Measurements from ENCODE around the gene PBX4. TPM values are rescaled to one million over a fixed set of nuclear protein-coding genes. Genes with fewer than 3 reads are reported as not detected.

PBX4 gene
- total RNA-seq, 1 experiment from 2014 or later: 8.3 TPM

DNA sequence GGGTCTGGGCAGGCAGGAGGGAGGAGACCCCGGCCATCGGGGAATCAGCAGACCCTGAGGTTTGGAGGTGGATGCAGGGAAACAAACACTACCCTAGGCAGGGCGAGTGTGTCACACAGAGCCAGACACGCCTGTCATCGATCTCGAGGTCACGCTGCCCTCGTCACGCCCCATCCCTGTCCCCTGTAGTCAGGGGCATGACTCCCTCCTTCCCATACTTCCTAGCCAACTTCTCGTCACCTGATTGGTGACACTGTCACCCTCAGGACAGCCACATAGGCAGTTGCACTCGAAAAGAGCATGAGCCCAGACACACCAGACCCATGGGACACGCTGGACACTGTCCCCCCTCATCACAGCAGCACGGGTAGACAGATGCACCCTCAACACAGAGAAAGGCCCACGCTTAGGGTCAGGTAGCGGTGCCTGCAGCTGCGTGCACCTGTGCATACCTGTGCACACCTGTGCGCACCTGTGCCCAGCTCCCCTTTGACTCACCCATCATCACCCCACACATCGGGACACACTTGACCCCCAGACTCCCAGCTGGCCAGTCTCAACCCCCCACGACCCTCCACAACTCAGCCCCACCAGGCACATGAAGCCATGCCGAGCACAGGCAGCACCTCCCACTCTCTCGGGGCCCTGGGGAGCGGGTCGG, 68.6 kb downstream of the PBX4 start:
- no peak for DNase-seq (ENCODE audit: low read depth, low spot score)
- H3K4me1 ChIP-seq (ENCODE audit: control insufficient read depth, insufficient read depth, low read length): no peaks in the 10 kb centered on the region
- BruUV-seq (replicated peaks): no TSS peak

DNA sequence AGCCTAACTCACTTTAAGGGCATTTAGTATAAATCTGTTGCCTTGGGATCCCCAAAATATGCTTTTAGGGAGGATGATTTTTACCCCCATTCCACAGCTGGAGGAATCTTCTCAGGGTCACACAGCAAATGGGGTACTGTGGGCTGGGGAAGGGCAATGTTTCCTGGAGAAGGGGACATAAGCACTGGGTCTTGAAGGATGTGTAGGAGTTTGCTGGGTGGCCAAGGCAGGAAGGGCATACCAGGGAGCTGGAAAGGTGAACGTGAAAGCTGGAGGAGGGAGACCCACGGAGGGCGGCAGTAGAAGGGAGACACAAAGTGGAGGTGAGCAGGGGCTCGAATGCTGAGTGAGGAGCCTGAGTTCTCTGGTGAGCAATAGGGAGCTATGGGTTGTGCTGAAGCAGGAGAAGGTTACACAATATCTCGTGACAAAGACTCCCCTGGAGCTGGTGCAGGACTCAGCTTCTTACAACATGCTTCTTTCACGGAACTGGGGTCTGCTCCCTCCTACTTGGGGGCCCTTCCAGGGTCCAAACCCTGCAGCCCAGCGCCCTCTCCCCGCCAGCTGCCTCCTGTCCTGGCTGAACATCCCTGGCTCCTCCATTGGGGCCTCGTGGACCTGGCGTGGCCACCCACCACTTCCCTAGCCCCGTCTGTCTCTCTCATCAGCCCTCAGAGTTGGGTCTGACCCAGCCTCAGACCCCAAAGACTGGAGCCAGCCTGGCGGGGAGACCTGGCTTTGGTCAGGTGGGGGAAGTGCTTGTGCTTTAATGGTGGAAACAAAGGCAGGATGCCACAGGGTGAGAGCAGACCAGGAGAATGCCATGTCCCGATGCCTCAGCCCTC, 69.3 kb downstream of the PBX4 start:
- H3K9me3 ChIP-seq (ENCODE audit: control insufficient read depth, insufficient read depth, low read depth, low read length): no peaks in the 10 kb centered on the region
- in situ Hi-C loops (cut with HindIII; ENCODE audit: low pct_unique_long_range_greater_than_20kb, low sequenced_read_pairs) (no loop called here), intact Hi-C loops (cut with micrococcal nuclease; ENCODE audit: unreplicated experiment) (no loop called here)
- no TSS peak for BruUV-seq (replicated peaks)
- DNase-seq (ENCODE audit: low read depth, low spot score) (no peak), ATAC-seq (no peak)
- TF ChIP-seq, protein P1, sequence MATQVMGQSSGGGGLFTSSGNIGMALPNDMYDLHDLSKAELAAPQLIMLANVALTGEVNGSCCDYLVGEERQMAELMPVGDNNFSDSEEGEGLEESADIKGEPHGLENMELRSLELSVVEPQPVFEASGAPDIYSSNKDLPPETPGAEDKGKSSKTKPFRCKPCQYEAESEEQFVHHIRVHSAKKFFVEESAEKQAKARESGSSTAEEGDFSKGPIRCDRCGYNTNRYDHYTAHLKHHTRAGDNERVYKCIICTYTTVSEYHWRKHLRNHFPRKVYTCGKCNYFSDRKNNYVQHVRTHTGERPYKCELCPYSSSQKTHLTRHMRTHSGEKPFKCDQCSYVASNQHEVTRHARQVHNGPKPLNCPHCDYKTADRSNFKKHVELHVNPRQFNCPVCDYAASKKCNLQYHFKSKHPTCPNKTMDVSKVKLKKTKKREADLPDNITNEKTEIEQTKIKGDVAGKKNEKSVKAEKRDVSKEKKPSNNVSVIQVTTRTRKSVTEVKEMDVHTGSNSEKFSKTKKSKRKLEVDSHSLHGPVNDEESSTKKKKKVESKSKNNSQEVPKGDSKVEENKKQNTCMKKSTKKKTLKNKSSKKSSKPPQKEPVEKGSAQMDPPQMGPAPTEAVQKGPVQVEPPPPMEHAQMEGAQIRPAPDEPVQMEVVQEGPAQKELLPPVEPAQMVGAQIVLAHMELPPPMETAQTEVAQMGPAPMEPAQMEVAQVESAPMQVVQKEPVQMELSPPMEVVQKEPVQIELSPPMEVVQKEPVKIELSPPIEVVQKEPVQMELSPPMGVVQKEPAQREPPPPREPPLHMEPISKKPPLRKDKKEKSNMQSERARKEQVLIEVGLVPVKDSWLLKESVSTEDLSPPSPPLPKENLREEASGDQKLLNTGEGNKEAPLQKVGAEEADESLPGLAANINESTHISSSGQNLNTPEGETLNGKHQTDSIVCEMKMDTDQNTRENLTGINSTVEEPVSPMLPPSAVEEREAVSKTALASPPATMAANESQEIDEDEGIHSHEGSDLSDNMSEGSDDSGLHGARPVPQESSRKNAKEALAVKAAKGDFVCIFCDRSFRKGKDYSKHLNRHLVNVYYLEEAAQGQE (IDR thresholded peaks at IDR 0.05; ENCODE audit: insufficient read depth in 1 of 2, low read depth in 2 of 2, low read length in 1 of 2): no peak
- TF ChIP-seq SIN3A (IDR thresholded peaks at IDR 0.05; ENCODE audit: borderline replicate concordance, insufficient read depth, low read depth, low read length) (no peak), TCF7L2 (IDR thresholded peaks at IDR 0.05; ENCODE audit: low read depth, low read length) (no peak)
- POLR2A ChIA-PET: no interaction called here
- no peaks in the 10 kb centered on the region for H3K27me3 ChIP-seq (ENCODE audit: control insufficient read depth, insufficient read depth, low read length)
- H3K36me3 ChIP-seq (ENCODE audit: control insufficient read depth, insufficient read depth, low read length): no peaks in the 10 kb centered on the region
- no peak overlapping the region for H3K27ac ChIP-seq (ENCODE audit: low read length)
- CTCF ChIA-PET: interaction anchor here (0.7 kb wide), 1 partner anchor 17 kb away, joined by 3 read pairs; no protein-coding TSS in a partner anchor
- no peaks in the 10 kb centered on the region for H3K4me1 ChIP-seq (ENCODE audit: control insufficient read depth, insufficient read depth, low read length)
- no peak overlapping the region for H3K4me3 ChIP-seq (ENCODE audit: low read depth in 2 of 2, low read length in 2 of 2)

More for the DNA sequence above, 68.6 kb downstream of the PBX4 start:
- in situ Hi-C loops (cut with HindIII; ENCODE audit: low pct_unique_long_range_greater_than_20kb, low sequenced_read_pairs): no loop called here
- POLR2A ChIA-PET: no interaction called here
- Histone ChIP-seq H3K27me3 (ENCODE audit: control insufficient read depth, insufficient read depth, low read length) (no peaks in the 10 kb centered on the region), H3K4me3 (ENCODE audit: low read depth in 2 of 2, low read length in 2 of 2) (no peak overlapping the region), H3K27ac (ENCODE audit: low read length) (no peak overlapping the region), H3K36me3 (ENCODE audit: control insufficient read depth, insufficient read depth, low read length) (no peaks in the 10 kb centered on the region), H3K9me3 (ENCODE audit: control insufficient read depth, insufficient read depth, low read depth, low read length) (no peaks in the 10 kb centered on the region)
- TF ChIP-seq TCF7L2 (IDR thresholded peaks at IDR 0.05; ENCODE audit: low read depth, low read length): no peak
- TF ChIP-seq, protein P2, sequence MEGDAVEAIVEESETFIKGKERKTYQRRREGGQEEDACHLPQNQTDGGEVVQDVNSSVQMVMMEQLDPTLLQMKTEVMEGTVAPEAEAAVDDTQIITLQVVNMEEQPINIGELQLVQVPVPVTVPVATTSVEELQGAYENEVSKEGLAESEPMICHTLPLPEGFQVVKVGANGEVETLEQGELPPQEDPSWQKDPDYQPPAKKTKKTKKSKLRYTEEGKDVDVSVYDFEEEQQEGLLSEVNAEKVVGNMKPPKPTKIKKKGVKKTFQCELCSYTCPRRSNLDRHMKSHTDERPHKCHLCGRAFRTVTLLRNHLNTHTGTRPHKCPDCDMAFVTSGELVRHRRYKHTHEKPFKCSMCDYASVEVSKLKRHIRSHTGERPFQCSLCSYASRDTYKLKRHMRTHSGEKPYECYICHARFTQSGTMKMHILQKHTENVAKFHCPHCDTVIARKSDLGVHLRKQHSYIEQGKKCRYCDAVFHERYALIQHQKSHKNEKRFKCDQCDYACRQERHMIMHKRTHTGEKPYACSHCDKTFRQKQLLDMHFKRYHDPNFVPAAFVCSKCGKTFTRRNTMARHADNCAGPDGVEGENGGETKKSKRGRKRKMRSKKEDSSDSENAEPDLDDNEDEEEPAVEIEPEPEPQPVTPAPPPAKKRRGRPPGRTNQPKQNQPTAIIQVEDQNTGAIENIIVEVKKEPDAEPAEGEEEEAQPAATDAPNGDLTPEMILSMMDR (IDR thresholded peaks at IDR 0.05): no peak
- intact Hi-C loops (cut with micrococcal nuclease; ENCODE audit: unreplicated experiment): no loop called here
- CTCF ChIA-PET: no interaction called here
- no peak for ATAC-seq

Data from Panc1 (cell line).